NCI-H748 treated with DMSO at 0.1 percent for 48 hours (cell line): ENCODE measurements around the gene EIF3F.

Experiments used
- DNase-seq: peaks from one replicate; lab custom pipeline; 2025; lab: John Stamatoyannopoulos, UW

The EIF3F gene

DNA sequence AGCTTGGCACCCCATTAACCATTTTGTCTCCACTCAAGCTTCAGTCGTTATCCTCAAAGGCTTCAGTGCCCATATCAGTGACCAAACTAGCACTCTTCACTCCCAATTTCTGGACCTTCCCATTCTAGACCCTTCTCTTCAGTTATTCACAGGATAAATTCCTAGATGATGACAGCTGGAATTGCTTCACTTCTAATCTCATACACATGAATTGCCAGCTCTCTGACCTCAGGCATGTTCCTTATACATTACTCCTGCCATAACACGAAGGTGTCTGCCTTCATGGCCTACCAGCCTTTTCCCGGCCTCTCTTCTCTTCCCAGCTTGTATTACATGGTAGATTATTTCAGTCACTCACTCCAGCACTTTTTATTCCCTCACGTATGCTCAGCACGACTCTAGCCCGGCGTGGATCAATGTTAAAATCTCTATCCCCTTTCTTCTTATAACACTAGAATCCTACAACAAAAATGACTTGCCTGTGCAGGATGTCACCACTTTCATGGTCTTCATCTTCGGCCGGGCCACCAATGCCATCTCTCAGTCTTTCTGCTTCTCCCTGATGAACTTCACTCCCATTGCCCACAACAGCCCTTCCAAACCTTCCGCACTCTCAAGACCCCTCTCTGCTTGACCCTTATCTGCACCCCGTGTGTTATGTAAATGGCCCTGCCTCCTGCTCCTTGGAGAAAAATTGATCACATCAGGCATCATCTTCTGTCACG is 36.9 kb downstream of the EIF3F start:
- no peak for DNase-seq

DNA sequence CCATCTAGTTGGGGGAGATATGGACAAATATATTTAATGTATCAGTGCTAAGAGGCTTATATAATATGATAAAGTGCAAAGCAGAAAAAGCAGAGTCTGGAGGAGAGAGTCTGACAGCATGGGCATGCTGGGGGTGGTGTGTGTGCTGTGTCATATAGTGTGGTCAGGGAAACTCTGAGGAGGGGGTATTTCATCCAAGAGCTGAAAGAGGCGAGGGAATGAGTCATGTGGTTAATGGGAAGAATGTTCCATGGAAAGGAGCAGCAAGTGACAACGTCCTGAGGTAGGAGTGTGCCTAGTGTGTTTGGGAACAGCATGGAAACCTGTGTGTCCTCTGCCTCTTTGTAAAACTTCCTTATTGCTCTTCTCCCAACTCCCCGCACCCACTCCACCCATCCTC is 38.0 kb downstream of the EIF3F start:
- no peak for DNase-seq

DNA sequence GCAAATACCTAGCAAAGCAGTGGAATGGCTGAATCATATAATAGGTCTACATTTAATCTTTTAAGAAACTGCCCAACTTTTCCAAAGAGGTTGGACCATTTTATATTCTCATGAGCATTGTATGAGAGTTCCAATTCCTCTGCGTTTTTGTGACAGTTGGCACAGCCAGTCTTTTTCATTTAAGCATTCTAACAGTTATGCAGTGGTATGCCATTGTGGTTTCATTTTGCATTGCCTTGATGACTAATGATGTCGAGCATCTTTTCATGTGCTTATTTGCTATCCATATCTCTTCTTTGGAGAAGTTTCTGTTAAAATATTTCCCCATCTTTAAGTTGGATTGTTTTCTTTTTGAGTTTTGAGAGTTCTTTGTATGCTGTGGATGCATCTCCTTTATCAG is 38.7 kb downstream of the EIF3F start:
- no peak for DNase-seq

DNA sequence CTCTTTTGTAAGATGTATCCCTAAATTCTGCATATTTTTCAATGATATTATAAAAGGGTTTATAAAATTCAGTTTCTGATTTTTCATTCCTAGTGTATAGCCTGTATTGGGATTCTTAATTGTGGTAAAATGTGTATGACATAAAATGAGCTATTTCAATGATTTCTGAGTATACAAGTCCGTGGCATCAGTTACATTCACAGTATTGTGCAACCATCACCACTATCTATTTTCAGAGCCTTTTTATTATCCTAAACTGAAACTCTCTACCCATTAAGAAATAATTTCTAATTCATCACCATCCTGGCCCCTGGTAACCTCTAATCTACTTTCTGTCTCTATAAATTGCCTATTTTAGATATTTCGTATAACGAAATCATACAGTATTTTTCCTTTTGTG is 39.8 kb downstream of the EIF3F start:
- no peak for DNase-seq

DNA sequence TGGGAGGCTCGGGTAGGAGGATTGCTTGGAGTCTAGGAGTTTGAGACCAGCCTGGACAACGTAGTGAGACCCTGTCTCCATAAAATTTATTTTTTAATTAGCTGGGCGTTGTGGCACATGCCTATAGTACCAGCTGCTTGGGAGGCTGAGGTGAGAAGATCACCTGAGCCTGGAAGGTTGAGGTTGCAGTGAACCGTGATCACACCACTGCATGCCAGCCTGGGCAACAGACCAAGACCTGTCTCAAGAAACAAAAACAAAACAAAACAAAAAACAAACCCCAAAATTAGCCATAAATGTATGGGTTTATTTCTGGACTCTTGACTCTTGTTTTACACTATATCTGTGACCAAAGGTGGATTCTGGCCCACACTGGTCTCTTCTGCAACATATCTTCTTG is 41.6 kb downstream of the EIF3F start:
- DNase-seq: no peak

DNA sequence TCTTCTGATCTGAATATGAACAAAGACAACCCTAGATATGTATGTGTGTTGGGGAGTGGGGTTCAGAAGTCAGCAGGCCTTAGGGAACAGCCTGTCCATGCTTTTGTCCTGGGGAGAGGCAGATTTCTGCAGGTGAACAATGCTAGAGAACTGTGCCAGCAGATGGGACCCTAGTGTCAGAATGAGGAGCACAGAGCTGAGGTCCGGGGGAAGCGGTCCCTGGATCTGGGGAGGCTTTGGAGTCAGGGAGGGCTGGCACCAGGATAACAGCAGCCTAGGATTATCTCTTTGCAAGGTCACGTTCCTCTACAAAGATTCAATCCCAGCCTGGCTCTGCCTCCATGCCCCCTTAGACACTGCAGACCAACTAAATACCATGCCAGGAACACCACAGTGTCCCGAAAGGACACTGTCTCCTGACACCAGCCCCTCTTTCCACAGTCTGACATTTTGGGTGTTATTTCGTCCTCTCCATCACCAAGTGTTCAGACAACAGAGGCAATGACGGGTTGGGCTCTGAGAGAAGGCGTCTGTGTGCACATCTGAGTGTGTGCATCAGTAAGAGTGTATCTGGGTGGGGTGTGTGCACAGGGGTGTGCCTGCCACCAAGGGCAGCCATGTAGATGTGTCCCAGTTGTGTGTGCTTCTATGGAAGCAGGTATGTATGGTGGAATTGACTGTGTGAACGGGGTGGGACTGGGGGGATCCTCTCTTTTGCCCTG is 43.5 kb downstream of the EIF3F start:
- DNase-seq: no peak

DNA sequence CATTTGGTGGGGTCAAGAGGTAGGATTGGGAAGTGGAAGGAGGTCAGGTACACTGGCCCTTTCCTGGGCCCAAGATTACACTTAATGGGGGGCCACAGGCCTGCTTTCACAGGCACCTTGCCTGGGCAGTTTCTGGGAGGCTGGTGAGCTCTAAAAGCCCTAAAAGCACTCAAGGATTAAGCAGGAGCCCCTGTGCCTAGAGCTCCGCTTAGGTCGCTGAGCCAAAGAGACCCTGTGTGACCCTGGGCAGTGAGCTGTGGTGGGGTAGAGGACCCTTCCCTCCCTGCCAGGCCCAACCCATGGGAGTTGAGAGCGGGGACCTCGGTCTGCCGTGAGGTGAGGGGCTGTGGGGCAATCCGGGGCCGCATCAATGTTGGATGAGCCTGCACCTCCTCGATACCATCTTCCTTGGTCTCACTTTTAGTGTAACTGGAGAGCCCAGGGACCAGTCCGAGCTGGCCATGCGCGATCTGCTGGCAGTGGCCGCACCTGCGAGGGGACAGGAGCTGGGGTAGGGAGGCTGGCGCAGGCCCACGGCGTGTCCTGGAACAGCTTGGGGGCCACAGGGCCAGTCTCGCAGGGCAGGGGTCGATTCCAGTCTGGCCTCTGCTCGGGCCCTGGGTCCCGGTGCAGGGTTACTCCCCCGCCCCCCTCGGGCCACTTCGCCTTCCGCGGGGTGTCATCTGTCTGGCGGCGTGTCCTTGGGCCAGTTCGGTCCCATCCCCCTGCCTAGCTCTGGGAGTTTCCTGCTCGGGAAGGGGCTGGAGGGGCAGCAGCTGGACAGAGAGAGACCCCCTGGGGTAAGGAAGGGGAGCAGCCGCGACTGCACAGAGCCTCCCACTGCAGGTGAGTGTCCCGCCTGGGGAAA is 44.3 kb downstream of the EIF3F start:
- no peak for DNase-seq

DNA sequence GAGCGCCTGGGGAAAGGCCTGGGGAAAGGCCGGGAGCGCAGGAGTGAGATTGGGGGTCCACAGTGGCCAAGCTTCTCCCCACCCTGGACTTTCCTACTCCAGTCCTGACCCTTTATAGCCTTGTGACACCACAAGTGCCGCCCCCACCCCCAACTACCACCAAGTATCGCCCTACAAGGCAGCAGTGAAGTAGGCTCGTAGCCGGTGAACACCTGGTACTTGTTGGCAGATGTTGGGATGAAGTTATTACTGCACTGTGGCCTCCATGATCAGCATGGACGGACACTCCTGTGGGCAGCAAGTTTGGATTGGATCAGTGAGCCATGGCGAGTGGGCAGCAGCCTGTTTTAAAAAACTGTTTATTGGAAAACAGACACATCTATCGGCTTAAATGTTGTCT is 45.0 kb downstream of the EIF3F start:
- no peak for DNase-seq

DNA sequence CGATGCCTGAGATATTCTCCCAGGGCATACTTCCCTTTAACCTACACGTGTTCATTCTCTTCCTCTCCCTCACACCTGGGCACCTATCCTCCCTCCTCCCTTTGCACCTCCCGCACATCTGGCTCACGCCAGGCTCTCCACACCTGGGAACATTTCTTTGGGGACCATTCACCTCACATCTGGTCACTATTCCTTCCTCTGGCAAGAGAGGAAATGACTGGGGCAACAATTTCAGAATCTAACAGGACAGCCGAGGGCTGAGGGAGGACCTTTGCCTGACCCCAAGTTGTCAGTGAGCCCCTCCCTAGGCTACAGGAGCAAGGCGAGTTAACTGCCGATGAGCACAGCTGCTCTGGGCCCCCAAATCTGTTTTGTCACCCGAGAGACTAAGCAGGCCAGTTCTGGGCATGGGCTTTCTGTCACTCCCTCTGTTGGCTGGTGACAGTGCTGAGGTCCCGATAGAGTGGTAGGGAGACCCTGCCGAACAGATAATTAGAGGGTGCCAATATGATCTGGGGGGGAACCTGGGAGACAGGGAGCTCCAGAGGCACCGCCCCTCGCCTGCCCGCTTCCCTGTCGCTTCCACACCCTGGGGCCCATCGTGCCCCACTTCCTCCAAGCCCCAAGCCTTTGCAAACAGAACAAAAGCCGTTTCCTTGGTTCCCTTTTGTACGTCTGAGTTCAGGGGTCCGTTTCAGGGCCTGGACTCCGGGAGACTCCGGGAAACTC is 45.6 kb downstream of the EIF3F start:
- DNase-seq: no peak

DNA sequence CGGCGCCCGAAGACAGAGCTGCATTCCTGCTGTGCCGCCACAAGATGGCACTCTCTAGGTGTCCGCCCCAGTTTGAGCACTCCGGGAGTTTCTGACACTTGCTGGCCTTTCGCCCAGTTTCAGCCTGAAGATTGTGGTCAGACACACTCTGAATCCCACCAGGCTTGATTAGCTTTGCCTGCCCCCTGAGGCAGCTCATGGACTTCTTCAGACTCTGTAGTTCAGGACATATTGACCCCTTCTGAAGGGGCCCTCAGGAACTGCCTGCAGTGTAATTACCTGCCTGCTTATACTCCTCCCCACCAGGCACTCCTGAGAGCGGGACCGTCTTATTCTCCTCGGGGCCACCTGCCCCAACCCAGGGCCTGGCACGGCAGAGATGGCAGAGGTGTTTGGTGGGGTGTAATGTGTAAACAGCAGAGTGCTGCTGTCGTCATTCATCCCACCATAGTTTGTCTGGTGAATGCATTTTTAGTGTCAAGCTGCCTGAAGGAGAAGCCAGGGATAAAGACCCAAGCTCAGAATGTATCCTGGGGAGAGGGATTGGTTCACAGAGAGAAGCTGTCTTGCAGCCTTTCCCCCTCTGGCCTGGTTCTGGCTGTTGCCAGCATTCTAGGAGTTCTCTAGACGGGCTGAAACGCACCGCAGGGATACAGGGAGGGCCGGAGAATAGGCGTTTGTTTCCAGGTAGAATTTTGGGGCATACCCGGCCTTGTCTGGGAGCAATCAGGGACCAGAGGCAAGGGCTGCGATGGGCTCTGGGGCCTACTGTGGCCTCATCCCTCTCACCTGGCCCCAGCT is 46.4 kb downstream of the EIF3F start:
- peak; percentile 14 for DNase-seq

DNA sequence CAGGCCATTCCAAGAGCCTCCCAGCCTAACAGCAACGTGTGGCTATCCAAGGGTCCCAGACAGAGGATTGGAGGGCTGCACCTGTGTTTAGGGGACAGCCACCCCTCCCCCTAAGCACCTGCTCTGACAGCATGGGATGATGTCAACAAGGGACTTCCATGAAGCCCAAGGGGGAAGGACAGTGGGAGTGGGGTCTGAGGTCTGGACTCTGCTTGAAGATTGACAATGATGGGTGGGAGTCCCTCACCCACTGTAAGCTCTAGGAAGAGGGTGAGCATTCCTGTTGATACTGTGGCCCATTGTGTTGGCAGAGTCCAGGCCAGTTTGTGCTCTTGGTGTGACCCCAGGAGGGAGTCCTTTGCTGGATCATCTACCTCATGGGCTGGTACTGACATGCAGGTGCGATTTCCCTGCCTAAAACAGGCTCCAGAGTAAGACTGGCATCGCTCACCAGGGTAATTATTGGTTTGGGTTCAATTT is 47.0 kb downstream of the EIF3F start:
- DNase-seq: no peak

DNA sequence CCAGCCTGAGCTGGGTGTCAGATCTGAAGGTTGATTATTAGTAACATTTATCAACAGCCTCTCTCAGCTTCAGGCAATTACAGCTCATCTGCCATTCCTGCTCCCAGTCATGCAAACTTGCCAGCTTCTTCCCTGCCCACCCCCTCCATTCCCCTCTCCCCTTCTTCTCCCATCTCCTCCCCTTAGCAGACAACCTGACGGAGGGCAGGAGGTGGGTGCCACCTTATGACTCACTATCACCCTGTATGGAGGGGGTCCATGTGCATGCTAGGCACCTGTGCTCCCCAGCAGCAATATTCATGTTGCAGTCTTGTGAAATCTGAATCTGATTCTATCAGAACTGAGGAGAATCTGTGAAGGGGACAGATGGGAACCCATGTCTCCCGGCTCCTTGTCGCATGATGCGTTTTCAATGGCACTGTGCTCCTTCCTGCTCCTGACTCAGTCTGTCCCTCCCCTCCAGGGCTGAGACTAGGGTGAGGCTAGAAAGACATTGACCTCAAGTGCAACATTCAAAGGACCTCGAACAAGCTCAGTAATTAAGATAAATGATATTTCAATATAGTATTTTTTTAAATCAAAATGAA is 47.6 kb downstream of the EIF3F start:
- no peak for DNase-seq

DNA sequence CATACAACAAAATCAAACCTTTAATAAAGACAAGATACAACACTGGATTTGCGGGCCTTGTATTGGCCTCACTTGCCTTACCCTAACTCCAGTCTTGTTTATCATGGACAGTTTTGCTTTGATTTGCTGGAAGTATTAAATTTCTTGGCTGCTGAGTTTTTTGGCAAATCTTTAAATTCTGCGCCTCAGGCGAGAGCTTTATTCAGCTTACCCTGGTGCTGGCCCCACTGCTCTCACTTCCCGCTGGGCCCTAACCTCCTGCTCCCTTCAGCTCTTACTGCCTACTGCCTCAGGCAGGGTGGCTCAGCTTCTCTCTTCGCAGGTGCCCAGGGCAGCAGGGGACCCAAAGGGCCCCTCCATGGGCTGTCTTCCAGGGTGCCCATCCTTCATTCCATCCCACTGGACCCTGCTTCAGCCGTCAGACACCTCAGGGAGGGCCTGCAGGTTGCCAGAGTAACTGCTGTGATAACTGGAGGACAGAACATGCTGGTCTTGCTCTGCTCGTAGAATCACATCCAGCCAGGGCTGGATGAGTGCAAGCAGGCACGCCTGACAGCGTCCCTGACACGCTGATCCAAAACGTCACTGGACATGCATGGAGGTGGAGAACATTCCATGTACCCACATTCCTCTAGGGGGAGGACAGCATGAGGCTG is 48.2 kb downstream of the EIF3F start:
- no peak for DNase-seq

DNA sequence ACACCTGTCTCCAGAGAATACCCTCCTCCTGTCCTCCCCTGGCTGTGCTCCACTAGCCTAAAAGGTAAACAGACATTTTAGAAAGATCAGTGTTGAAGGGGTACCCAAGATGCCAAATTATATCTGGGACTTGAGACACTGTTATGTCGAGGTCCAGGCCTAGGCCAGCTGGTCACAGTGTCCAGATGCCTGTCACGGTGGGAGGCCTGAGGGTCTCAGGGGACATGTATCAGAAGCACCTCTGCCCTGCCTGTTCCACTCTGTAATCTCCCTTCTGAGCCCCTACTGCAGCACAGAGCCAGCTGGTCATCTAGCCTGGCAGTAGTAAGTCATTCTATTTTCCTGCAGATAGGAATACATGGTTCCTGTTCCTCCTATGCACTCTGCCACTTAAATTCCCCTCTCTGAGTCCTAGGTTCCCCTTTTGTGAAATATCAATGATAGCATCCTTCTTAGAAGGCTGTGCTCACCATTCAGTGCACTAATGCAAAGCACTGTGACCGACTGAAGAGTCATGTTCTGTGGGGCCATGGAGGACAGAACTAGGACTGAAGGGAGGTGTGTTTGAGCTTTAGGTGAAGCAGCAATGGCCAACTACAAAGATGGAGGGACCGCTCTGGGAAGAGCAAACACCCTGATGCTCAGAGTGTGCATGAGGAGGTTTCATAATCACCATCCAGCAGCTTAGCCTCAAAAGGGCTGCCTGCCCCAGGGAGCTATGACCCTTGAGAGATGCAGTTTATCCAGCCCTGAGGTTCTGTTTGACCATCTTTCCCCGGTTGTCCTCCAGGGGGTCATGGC is 49.1 kb downstream of the EIF3F start:
- no peak for DNase-seq

DNA sequence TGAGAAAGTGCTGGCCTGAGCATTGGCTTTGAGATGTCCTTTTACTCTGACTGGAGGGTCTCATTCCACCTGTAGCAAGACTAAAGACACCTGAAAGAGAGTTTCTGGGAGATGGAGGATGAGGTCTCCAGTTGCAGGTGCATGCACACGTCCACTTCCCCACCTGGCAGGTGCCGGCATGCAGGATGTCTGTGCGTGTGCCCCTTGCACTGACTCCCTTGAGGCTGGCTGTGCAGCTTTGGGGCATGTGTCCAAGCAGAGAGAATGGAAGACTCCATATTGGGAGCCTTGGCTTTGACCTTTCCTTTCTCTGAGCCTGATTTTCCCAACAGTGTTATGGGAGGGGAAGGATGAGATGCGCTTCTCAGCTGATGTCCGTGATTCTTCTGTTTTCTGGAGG is 49.8 kb downstream of the EIF3F start:
- DNase-seq: no peak

DNA sequence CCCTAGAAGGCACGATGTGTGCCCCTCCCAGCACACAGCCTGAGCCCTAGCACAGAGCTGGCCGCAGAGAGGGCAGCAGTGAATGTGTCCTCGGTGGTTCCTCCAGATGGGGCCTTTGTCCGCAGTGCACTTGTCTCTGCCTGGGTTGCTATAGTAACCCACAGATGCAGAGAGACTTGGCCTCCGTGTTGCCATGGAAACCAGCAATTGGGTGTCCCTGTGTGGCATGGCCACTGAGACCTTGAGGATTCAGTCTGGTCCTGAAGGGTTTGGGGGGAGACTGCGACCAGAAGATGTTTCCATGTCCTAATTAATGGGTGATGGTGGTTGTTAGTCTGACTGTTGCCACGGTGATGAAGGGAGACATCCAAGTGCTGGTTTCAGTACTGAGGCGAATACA is 51.3 kb downstream of the EIF3F start:
- no peak for DNase-seq

DNA sequence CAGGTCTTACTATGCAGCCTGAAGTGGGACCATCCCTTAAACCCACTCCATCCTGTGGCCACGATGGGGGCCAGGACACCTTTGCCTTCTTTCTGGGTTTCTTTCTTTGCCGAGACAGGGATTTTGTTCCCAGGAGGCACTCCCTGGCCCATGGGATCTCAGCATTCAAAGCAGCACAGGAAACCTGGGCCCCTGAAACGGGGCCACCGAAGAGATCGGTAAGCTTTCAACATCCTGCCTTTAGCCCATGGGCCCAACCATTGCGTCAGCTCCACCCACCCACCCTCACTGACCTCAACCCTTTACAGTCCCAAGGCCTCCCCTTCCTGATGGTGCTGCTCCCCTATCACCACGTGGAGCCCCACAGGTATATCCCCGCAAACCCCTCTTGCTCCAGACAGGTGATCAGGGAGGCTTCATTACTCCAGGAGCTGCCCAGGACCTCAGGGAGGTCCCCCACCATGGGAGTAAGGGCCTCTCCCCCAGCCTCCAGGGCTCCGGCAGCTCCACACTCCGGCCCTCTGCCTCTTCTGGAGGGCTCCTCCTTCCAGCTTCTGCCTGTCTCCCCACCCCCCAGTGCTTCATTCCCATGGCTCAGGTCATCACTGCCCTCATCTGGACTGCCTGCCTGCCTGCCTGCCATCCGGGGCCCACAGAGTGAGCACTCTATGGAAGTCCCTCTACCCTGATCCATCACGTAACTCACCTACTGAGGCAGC is 51.8 kb downstream of the EIF3F start:
- DNase-seq: no peak

DNA sequence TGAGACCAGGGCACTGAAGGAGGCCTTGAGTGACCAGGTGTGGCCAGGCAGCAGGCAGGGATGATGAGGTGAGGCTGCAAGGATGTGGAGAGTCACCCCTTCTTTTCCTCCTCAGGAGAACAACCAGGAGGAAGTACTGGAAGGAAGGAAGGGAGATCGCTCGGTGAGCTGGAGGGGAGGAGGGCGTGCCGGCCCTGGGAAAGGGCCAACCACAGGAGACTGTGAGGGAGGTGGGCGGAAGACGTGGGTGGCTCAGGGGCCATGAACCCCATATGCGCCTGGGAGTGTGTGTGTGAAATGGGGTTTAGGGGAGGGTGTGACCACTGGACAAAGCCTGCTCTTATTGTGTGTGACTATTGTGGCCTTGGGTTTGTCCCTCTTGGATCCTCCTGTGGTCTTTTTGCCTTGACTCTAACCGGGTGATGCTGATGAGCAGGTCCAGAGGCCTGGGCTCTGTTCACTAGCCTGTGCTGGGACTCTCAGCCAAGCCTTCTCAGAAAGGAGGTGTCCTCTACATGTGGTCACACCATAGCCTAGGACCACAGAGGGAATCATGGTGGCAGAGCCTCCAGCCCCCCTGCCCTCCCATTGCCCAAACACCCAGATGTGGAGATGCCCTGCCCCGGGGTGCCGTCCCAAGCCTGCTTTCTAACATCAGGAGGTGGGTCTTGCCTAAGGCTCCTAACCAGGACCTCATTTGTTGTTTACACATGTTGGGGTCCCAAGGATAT is 52.6 kb downstream of the EIF3F start:
- DNase-seq: no peak
